ENCODE results near the gene MRLN.

GRCh38 chr10:59708816-59709394 is 44.4 kb downstream of the MRLN start:
- TF ChIP-seq POLR2A (IDR thresholded peaks at IDR 0.05) (no peak), CTCF (IDR thresholded peaks at IDR 0.05) (no peak)

Data from adrenal gland (tissue), 5 donors.